IPS-20b (cell line): Measurements from ENCODE around the gene CASP10.

Source experiments
- H3K27ac ChIP-seq: one replicate; pipeline ENCODE4 v1.5.1; 2013; ENCODE audit warnings: low read length
- H3K27me3 ChIP-seq: 2 replicates; pipeline ENCODE4 v1.6.1; 2013; ENCODE audit warnings: mild to moderate bottlenecking, low read length, inconsistent platforms; ENCODE audit not compliant: insufficient read depth
- H3K36me3 ChIP-seq: 2 replicates; pipeline ENCODE4 v1.6.1; 2013; ENCODE audit warnings: low read depth, mild to moderate bottlenecking, inconsistent platforms, low read length, moderate library complexity; ENCODE audit not compliant: insufficient read depth
- H3K4me1 ChIP-seq: 2 replicates; pipeline ENCODE4 v1.6.1; 2013; ENCODE audit warnings: mild to moderate bottlenecking, control low read depth, inconsistent platforms, low read length, moderate library complexity; ENCODE audit not compliant: insufficient read depth
- H3K4me3 ChIP-seq: 2 replicates; pipeline ENCODE4 v1.5.1; 2013; ENCODE audit warnings: mild to moderate bottlenecking, low read length, inconsistent platforms
- H3K9ac ChIP-seq: 2 replicates; pipeline ENCODE4 v1.6.1; 2013; ENCODE audit warnings: low read depth, mild to moderate bottlenecking, inconsistent platforms, low read length, moderate library complexity
- H3K9me3 ChIP-seq: 2 replicates; pipeline ENCODE4 v1.6.1; 2013; ENCODE audit warnings: mild to moderate bottlenecking, low read depth, low read length, inconsistent platforms; ENCODE audit not compliant: insufficient read depth

CASP10 gene

DNA sequence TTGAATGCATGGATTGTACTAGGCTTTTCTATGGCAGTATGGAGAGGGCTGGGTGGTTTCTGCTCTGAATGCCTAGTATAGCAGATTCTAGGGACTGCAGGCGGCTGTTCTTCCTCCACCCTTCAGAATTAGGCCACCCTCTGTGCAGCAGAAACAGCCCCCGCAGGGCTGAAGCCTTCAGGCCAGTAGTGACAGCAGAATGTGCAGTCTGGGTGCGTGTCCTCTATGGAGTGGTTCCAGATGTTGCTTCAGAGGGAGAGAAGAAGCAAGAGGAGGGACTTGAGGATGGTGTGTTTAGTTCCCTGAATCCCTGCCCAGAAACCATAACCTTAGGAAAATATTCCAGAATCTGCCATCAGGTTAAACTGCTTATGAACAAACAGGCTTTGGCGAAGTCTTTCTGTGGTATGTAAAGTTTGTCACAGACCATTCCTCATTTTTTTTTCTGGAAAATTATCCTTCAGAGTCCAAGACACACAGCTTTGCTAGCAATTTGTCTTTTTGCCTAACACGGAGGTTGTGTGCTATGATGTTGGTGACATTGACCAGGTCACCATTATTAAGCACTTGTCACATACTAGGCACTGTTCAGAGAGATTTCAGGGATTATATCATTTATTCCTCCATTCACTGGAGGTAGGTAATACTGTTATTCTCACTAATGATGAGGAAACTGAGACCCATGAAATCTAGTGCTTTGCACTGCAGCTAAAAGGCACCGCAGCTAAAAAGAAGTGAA lies 21.1 kb downstream of the CASP10 start:
- no peaks in the 10 kb centered on the region for H3K4me1 ChIP-seq
- H3K27ac ChIP-seq, result no peak overlapping the region
- H3K9me3 ChIP-seq, result no peaks in the 10 kb centered on the region
- no peaks in the 10 kb centered on the region for H3K36me3 ChIP-seq
- no peaks in the 10 kb centered on the region for H3K27me3 ChIP-seq
- no peak overlapping the region for H3K9ac ChIP-seq
- no peak overlapping the region for H3K4me3 ChIP-seq

DNA sequence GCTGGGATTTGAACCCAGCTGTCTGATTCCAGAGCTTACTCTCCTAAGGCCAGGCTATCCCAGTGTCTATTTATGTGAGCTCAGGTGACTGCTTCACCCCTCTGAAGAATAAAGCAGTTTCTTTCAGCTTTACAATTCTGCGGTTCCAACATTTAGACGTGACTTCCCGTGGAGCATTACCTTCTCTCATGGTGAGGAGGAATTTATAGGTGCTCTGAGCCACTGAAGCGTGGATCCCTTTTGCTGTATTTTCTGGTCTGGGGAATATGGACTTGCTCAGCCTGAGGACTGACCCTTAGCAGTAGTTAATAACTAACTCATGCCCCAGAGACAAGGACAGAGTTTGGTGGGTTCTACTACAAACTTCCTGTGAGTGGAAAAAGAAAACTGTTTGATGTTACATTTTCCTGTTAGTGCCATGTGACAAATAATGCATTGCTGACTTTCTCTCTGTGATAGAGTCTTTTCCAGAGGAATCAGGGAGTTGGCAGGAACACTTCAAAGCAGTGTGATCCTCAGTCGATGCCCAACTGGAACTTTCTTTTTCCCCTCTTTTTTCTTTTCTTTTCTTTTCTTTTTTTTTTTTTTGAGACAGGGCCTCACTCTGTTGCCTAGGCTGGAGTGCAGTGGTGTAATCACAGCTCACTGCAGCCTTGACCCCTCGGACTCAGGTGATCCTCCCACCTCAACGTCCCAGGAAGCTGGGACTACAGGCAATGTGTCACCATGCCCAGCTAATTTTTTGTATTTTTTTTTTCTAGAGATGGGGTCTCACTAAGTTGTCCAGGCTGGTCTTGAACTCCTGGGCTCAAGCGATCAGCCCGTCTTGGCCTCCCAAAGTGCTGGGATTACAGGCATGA lies 21.9 kb downstream of the CASP10 start:
- no peaks in the 10 kb centered on the region for H3K36me3 ChIP-seq
- no peaks in the 10 kb centered on the region for H3K4me1 ChIP-seq
- no peaks in the 10 kb centered on the region for H3K9me3 ChIP-seq
- no peak overlapping the region for H3K27ac ChIP-seq
- no peak overlapping the region for H3K4me3 ChIP-seq
- H3K9ac ChIP-seq, result no peak overlapping the region
- H3K27me3 ChIP-seq, result no peaks in the 10 kb centered on the region

DNA sequence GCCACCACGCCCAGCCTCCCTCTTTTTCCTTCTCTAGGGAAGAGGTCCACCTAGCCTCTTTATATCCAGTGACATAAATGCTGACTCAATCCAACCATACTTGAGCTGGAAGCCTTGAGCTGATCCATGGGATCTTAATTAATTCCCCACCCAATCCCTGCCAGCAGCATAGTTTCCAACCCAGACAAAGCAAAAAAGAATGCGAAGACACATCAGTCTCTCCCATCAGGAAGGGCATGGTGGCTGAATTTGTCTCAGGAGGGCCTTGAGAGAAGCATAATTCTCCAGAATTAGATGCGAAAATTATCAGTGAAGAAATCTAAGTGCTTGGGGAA lies 22.5 kb downstream of the CASP10 start:
- H3K27ac ChIP-seq, result no peak overlapping the region
- H3K9ac ChIP-seq, result no peak overlapping the region
- no peaks in the 10 kb centered on the region for H3K36me3 ChIP-seq
- no peaks in the 10 kb centered on the region for H3K9me3 ChIP-seq
- no peaks in the 10 kb centered on the region for H3K27me3 ChIP-seq
- H3K4me3 ChIP-seq, result no peak overlapping the region
- no peaks in the 10 kb centered on the region for H3K4me1 ChIP-seq

GRCh38 chr2:201208563-201209252 lies 25.8 kb downstream of the CASP10 start:
- Histone ChIP-seq H3K9me3 (no peaks in the 10 kb centered on the region), H3K27me3 (no peaks in the 10 kb centered on the region), H3K9ac (no peak overlapping the region), H3K27ac (no peak overlapping the region), H3K4me3 (no peak overlapping the region), H3K4me1 (no peaks in the 10 kb centered on the region), H3K36me3 (no peaks in the 10 kb centered on the region)

DNA sequence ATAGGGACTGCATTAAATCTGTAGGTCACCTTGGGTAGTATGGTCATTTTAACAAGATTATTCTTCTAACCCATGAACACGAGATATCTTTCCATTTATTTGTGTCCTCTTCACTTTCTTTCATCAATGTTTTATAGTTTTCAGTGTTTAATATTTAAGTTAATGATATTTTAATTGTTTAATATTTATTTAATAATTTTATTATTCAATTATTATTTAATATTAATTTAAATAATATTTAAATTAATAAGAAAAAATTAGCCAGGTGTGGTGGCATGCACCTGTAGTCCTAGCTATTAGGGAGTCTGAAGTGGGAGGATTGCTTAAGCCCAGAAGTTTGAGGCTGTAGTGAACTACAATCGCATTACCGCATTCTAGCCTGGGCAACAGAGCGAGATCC lies 33.0 kb downstream of the CASP10 start:
- Histone ChIP-seq H3K9me3 (no peaks in the 10 kb centered on the region), H3K27me3 (no peaks in the 10 kb centered on the region), H3K36me3 (0 out of 2 replicates have a peak, but pooled peaks cover 3% of the 10 kb centered on the region), H3K4me3 (no peak overlapping the region), H3K4me1 (peaks cover 17% of the 10 kb centered on the region), H3K9ac (no peak overlapping the region), H3K27ac (no peak overlapping the region)

DNA sequence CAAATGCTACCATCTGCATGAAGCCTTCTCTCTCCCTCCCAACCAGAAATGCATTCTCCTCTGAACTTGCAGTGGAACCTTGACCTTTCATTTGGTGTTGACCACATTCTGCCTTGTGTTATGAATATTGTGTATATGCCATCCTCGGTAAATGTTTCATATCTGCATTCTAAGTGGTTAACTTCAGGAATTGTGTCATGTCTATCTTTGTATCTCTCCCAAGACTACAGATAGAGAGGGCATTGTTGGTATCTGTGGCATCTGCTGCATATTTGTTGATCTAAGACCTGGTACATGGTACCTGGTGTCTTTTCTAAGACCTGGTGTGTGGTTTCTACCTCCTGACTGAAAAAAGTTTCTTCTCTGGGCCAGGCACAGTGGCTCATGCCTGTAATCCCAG lies 34.0 kb downstream of the CASP10 start:
- H3K4me1 ChIP-seq, result peaks cover 23% of the 10 kb centered on the region
- H3K36me3 ChIP-seq, result 0 out of 2 replicates have a peak, but pooled peaks cover 3% of the 10 kb centered on the region
- H3K27me3 ChIP-seq, result no peaks in the 10 kb centered on the region
- H3K4me3 ChIP-seq, result no peak overlapping the region
- H3K9ac ChIP-seq, result no peak overlapping the region
- H3K9me3 ChIP-seq, result no peaks in the 10 kb centered on the region
- no peak overlapping the region for H3K27ac ChIP-seq

DNA sequence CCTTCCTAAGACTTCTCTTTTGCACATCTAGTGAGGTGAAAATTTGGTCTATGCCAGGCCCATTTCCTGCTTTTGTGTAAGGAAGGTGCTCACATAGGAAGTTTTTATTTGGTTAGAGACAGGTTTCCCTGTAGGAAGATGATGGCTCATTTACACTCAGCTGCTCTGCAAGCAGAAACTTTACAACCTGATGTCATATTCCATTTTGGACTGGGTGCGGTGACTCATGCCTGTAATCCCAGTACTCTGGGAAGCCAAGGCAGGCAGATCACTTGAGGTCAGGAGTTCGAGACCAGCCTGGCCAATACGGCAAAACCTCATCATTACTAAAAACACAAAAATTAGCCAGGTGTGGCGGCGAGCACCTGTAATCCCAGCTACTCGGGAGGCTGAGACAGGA lies 35.8 kb downstream of the CASP10 start:
- H3K9ac ChIP-seq, result no peak overlapping the region
- 0 out of 2 replicates have a peak, but pooled peaks cover 3% of the 10 kb centered on the region for H3K36me3 ChIP-seq
- H3K4me1 ChIP-seq, result peaks cover 23% of the 10 kb centered on the region
- no peaks in the 10 kb centered on the region for H3K9me3 ChIP-seq
- no peaks in the 10 kb centered on the region for H3K27me3 ChIP-seq
- no peak overlapping the region for H3K27ac ChIP-seq
- H3K4me3 ChIP-seq, result no peak overlapping the region

DNA sequence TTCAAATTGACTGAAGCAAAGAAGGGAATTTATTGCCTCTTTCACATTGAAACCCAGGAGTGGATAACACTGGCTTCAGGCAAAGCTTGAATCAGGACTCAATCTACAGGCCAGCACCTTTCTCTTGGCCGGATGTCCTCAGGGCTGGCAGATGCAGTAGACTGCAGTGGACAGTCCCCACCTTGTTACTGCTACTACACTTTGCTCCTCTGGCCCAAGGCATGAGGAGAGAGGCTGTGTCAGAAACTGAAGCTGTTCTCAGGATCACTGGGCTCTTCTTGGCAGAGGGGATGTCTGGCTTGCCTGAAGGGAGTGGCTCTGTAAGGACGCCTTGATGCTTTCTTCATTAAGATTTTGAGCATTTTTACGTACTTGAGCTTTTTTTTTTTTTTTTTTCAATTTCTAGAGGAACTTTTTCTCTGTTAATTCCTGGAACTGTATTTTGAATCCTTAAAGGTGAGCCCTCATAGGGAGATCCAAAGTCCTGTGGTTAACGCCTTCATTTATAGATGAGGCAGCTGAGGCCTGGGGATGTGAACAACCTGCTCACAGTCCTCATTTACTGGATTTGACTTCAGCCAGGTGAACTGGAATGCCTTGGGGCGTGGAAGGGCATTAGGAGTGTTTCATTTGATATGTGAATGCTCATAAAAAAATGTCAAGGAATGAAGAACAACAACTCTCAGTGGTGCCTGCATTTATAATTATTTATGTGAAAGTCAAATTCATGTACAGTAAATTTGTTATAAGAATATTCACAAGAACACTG lies 36.6 kb downstream of the CASP10 start:
- Histone ChIP-seq H3K9me3 (no peaks in the 10 kb centered on the region), H3K4me3 (peak overlapping the region; percentile 45), H3K9ac (peak overlapping the region; percentile 32; the same call in 1 of the 2 replicates), H3K27ac (no peak overlapping the region), H3K36me3 (0 out of 2 replicates have a peak, but pooled peaks cover 3% of the 10 kb centered on the region), H3K27me3 (no peaks in the 10 kb centered on the region), H3K4me1 (peaks cover 23% of the 10 kb centered on the region)

DNA sequence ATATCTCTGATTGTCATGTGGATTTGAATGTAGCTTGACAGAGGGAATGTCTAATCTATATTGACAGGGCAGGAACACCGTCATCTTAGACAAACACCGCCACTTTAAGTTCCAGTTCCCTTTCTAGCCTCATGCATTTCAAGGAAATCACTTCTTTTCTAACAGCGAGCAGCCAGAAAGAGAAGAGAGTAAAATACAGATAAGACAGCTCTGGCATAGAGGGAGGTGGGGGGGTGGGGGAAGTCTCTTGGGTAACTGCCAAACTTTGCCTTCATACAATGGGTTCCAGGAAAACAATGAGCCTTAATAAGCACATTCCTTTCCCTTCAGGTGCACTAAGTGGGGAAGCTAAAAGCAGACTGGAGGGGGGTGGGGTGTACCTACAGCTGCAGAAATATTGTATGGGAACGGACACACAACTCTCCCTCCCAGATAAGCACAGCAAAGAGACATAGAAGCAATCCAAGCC lies 37.2 kb downstream of the CASP10 start:
- peaks cover 23% of the 10 kb centered on the region for H3K4me1 ChIP-seq
- H3K9me3 ChIP-seq, result no peaks in the 10 kb centered on the region
- H3K4me3 ChIP-seq, result peak overlapping the region; percentile 45
- H3K36me3 ChIP-seq, result 0 out of 2 replicates have a peak, but pooled peaks cover 3% of the 10 kb centered on the region
- no peak overlapping the region for H3K27ac ChIP-seq
- peak overlapping the region; percentile 32; the same call in 1 of the 2 replicates for H3K9ac ChIP-seq
- no peaks in the 10 kb centered on the region for H3K27me3 ChIP-seq

DNA sequence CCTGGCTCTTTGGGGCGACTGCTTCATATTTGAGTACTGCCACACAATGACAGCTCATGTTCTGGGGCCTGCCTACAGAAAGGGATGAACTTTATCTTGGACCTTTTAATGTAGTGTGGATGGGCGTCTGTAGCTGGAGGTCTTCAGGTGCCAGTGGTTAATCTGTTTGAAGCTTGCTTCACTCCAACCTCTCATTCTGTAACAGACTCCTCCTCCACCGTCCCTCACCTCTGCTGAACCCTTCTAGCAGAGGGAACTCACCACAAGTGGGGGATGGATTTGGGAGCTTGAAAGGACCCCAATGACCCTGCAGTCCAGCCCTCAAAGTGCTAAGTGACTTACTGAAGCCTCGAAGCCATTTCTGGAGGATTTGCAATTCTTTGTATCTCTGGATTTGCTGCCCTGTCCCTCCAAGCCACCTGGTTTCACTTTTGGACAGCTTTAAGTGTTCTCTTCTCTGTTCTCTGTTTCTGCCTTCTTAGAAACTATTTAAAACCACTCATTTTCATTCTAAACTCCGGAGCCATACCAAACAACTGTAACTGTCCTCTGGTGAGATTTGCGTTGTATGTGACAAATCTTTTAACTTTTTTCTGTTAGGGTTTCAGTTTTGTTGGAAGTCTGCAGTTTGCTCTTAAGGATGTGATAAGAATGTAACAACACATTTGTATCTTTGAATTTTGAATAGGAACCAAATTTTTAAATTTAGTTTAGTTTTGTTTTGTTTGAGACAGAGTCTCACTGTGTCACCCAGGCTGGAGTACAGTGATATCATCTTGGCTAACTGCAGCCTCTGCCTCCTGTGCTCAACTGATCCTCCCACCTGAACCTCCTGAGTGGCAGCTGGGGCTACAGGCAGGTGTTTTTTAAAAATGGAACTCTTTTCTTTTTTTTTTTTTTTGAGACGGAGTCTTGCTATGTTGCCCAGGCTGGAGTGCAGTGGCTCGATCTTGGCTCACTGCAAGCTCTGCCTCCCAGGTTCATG lies 40.4 kb downstream of the CASP10 start:
- no peak overlapping the region for H3K27ac ChIP-seq
- H3K36me3 ChIP-seq, result no peaks in the 10 kb centered on the region
- H3K9me3 ChIP-seq, result no peaks in the 10 kb centered on the region
- no peaks in the 10 kb centered on the region for H3K27me3 ChIP-seq
- H3K9ac ChIP-seq, result no peak overlapping the region
- no peak overlapping the region for H3K4me3 ChIP-seq
- H3K4me1 ChIP-seq, result peaks cover 23% of the 10 kb centered on the region
